Measurements from ENCODE around the gene SLC66A2. TPM values are rescaled to one million over a fixed set of nuclear protein-coding genes. Genes with fewer than 3 reads are reported as not detected.
"Not testable (repeated sequence)": the region's sequence is repeated elsewhere in the genome, so short reads cannot be mapped to it uniquely, and the experiment has no call there.

SLC66A2 gene
- total RNA-seq, result 85.9 TPM
- long read RNA-seq, partial matches to known transcripts, result 25 of 35 reads
- long read RNA-seq, other reads (novel, unspliced or antisense), result 10 of 35 reads

GRCh38 chr18:79951545-79952455, at the start of gene SLC66A2:
Gene SLC66A2, minus strand, starts transcription at chr18:79951653. Its CDS starts 727 bp downstream, at chr18:79950926.
- peak; percentile 99 for DNase-seq (ENCODE audit: low spot score)

- no peak for DNase-seq (ENCODE audit: low spot score)
These were observed 49.4 kb upstream of the SLC66A2 start for GRCh38 chr18:80000877-80001276.

GRCh38 chr18:79999701-80000100, 48.2 kb upstream of the SLC66A2 start:
- DNase-seq (ENCODE audit: low spot score), result not testable (repeated sequence)

GRCh38 chr18:79991494-79991893, 40.0 kb upstream of the SLC66A2 start:
- no peak for DNase-seq (ENCODE audit: low spot score)

- no peak for DNase-seq (ENCODE audit: low spot score)
These were observed 37.7 kb upstream of the SLC66A2 start for GRCh38 chr18:79989195-79989497.

GRCh38 chr18:79988451-79989194, 37.2 kb upstream of the SLC66A2 start, which contains the start of gene TXNL4A:
Gene TXNL4A, minus strand, starts transcription at chr18:79988563. Its CDS starts 171 bp downstream, at chr18:79988392.
- DNase-seq (ENCODE audit: low spot score), result peak; percentile 95

- no peak for DNase-seq (ENCODE audit: low spot score)
These were observed 36.6 kb upstream of the SLC66A2 start for GRCh38 chr18:79988071-79988450.

GRCh38 chr18:79987566-79987965, 36.1 kb upstream of the SLC66A2 start:
- no peak for DNase-seq (ENCODE audit: low spot score)

- DNase-seq (ENCODE audit: low spot score), result peak; percentile 14
These were observed 35.3 kb upstream of the SLC66A2 start for GRCh38 chr18:79986726-79987125.

GRCh38 chr18:79985172-79985571, 33.7 kb upstream of the SLC66A2 start:
- DNase-seq (ENCODE audit: low spot score), result peak; percentile 71

- DNase-seq (ENCODE audit: low spot score), result peak; percentile 26
These were observed 32.3 kb upstream of the SLC66A2 start for GRCh38 chr18:79983793-79984192.

GRCh38 chr18:79983253-79983652, 31.8 kb upstream of the SLC66A2 start:
- no peak for DNase-seq (ENCODE audit: low spot score)

- DNase-seq (ENCODE audit: low spot score), result peak; percentile 30
These were observed 31.3 kb upstream of the SLC66A2 start for GRCh38 chr18:79982736-79983135.

- DNase-seq (ENCODE audit: low spot score), result no peak
These were observed 29.1 kb upstream of the SLC66A2 start for GRCh38 chr18:79980585-79980984.

GRCh38 chr18:79979843-79980242, 28.4 kb upstream of the SLC66A2 start:
- DNase-seq (ENCODE audit: low spot score), result no peak

- peak; percentile 64 for DNase-seq (ENCODE audit: low spot score)
These were observed 24.7 kb upstream of the SLC66A2 start for GRCh38 chr18:79975985-79976680.

GRCh38 chr18:79975043-79975442, 23.6 kb upstream of the SLC66A2 start:
- no peak for DNase-seq (ENCODE audit: low spot score)

GRCh38 chr18:79974025-79974654, 22.7 kb upstream of the SLC66A2 start:
- DNase-seq (ENCODE audit: low spot score), result peak; percentile 8

GRCh38 chr18:79973517-79973916, 22.1 kb upstream of the SLC66A2 start:
- DNase-seq (ENCODE audit: low spot score), result peak; percentile 72

- DNase-seq (ENCODE audit: low spot score), result no peak
These were observed 21.3 kb upstream of the SLC66A2 start for GRCh38 chr18:79972720-79973119.

- DNase-seq (ENCODE audit: low spot score), result peak; percentile 81
These were observed 20.5 kb upstream of the SLC66A2 start for GRCh38 chr18:79971986-79972385.

Measured in mesenteric fat pad (tissue), 1 donor.